Suppressor macrophage (primary cell): ENCODE data around the gene AS3MT.

Source experiments
- DNase-seq, 4 experiments: peaks; one replicate each; pipeline ENCODE4 v3.0.0-alpha.2; 2020 to 2022

AS3MT gene

GRCh38 chr10:102855731-102856436, 13.4 kb upstream of the AS3MT start:
- DNase-seq = peak in 3 of 4 experiments; percentile 12 to 42 (median 27)

- DNase-seq = no peak
Observed at GRCh38 chr10:102856758-102857424, 12.4 kb upstream of the AS3MT start.

GRCh38 chr10:102859911-102860310, 9.4 kb upstream of the AS3MT start:
- no peak for DNase-seq

- no peak for DNase-seq
Observed at GRCh38 chr10:102863660-102864059, 5.6 kb upstream of the AS3MT start.

GRCh38 chr10:102865620-102866019, 3.6 kb upstream of the AS3MT start:
- no peak for DNase-seq

GRCh38 chr10:102868911-102869257, 386 bp upstream of the AS3MT start:
- no peak for DNase-seq

- no peak for DNase-seq
Observed at GRCh38 chr10:102870221-102870620, 951 bp downstream of the AS3MT start.

- DNase-seq = no peak
Observed at GRCh38 chr10:102872163-102872562, 2.9 kb downstream of the AS3MT start.

GRCh38 chr10:102876747-102877153, 7.5 kb downstream of the AS3MT start:
- no peak for DNase-seq

- DNase-seq = no peak
Observed at GRCh38 chr10:102878629-102879028, 9.4 kb downstream of the AS3MT start.

GRCh38 chr10:102880256-102880655, 11.0 kb downstream of the AS3MT start:
- no peak for DNase-seq

- DNase-seq = no peak
Observed at GRCh38 chr10:102888048-102888447, 18.8 kb downstream of the AS3MT start.

GRCh38 chr10:102894466-102895213, 25.4 kb downstream of the AS3MT start:
- DNase-seq = no peak

- DNase-seq = no peak
Observed at GRCh38 chr10:102900006-102900405, 30.7 kb downstream of the AS3MT start.

GRCh38 chr10:102904346-102904745, 35.1 kb downstream of the AS3MT start:
- DNase-seq = no peak

- DNase-seq = no peak
Observed at GRCh38 chr10:102906507-102906906, 37.2 kb downstream of the AS3MT start.

- no peak for DNase-seq
Observed at GRCh38 chr10:102914781-102915180, 45.5 kb downstream of the AS3MT start.

GRCh38 chr10:102916173-102916572, 46.9 kb downstream of the AS3MT start:
- no peak for DNase-seq

- peak; percentile 75 to 89 (median 82) for DNase-seq
Observed at GRCh38 chr10:102917314-102917961, 48.2 kb downstream of the AS3MT start.

GRCh38 chr10:102917962-102918816, 48.9 kb downstream of the AS3MT start, which contains the start of gene CNNM2:
Gene CNNM2, plus strand, starts transcription at chr10:102918294. Its CDS starts 187 bp downstream, at chr10:102918481.
- peak; percentile 100 for DNase-seq

- peak in 1 of 4 experiments; percentile 7 for DNase-seq
Observed at GRCh38 chr10:102918817-102919245, 49.6 kb downstream of the AS3MT start.
